Prostate gland (tissue), 2 donors: Measurements from ENCODE around the gene BTF3L4.

ENCODE experiments used
- POLR2A ChIP-seq: fragments of 450-650 bp; IDR thresholded peaks from one replicate; pipeline ENCODE4 v1.6.1; 2016; ENCODE audit warnings: antibody characterized with exemption, mild to moderate bottlenecking
- TF ChIP-seq, protein P1 (sequence below), 4 experiments: fragments of 200-600 bp in 2 of 4; fragments of 450-650 bp in 2 of 4; sonication (generic) in 2 of 4; IDR thresholded peaks; 1 replicate in 3 of 4; 2 replicates in 1 of 4; pipeline ENCODE4 v1.5.1; 2016 to 2019; ENCODE audit warnings: antibody characterized with exemption in 4 of 4, mild to moderate bottlenecking in 2 of 4, moderate library complexity in 2 of 4

DNA sequence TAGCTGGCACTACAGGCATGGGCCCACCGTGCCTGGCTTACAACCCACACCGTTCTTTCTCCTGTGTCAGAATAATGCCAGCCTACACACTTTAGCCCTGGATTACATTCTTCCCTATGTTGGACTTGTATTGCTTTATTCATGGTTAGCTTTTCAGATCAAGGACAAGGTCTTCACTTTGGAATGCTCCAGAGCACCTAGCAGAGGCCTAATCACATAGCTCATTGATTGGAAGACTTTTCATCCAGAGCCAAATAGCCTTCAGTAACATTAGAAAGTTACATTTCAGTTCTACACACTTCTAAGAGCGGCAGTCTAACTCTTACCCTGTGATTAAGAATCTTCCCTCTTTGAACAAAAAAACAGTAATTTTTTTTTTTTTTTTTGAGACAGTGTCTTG, 56.4 kb downstream of the BTF3L4 start:
- TF ChIP-seq POLR2A: no peak
- TF ChIP-seq, protein P1, sequence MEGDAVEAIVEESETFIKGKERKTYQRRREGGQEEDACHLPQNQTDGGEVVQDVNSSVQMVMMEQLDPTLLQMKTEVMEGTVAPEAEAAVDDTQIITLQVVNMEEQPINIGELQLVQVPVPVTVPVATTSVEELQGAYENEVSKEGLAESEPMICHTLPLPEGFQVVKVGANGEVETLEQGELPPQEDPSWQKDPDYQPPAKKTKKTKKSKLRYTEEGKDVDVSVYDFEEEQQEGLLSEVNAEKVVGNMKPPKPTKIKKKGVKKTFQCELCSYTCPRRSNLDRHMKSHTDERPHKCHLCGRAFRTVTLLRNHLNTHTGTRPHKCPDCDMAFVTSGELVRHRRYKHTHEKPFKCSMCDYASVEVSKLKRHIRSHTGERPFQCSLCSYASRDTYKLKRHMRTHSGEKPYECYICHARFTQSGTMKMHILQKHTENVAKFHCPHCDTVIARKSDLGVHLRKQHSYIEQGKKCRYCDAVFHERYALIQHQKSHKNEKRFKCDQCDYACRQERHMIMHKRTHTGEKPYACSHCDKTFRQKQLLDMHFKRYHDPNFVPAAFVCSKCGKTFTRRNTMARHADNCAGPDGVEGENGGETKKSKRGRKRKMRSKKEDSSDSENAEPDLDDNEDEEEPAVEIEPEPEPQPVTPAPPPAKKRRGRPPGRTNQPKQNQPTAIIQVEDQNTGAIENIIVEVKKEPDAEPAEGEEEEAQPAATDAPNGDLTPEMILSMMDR (IDR thresholded peaks at IDR 0.05): no peak
